IPS DF 4.7 (cell line): Measurements from ENCODE around the gene PTPRN2.
"Not testable (repeated sequence)": the region's sequence is repeated elsewhere in the genome, so short reads cannot be mapped to it uniquely, and the experiment has no call there.

ENCODE experiments used
- DNase-seq: peaks from one replicate; pipeline ENCODE4 v3.0.0-alpha.2; 2013; ENCODE audit warnings: low spot score; ENCODE audit errors: extremely low read depth

Gene PTPRN2

GRCh38 chr7:158517072-158517471 is 70.6 kb downstream of the PTPRN2 start:
- DNase-seq, result no peak

- no peak for DNase-seq
Observed at GRCh38 chr7:158516524-158516923, 71.1 kb downstream of the PTPRN2 start.

DNA sequence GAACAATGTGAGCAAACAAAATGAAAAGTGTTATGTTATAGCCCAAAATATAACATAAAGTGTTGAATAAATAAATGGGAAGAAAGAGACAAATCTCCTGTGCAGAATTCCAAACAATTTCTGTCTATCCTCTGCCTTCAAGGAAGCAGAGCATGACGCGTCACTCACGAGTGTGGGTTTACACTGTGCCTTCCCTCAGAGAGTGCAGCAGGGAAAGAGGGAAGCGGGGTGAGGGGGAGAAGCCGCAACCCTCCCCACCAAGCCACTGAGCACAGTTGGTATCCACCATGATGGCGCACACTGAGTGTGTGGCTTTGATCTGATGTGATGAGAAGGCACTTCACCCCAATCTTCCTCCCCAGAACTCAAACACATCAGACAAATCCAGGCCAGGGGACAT is 74.8 kb downstream of the PTPRN2 start:
- no peak for DNase-seq

DNA sequence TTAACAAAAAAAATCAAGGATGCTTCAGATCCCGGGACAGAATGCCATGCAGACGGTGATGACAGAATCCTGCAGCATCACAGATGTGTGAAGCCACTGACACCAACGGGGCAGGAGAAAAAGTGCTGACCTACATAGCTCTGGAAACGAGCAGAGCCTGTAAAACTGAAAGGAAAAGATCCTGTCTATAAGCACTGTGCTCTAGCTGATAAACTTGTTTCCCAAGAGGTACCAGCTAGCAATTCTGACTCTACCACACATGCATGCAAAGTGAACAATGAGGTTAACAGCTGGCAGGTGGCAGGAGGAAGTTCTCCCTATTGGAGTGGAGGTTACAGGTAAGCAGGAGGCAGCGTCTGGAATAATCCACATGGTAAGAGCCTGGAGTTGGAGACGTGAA is 75.6 kb downstream of the PTPRN2 start:
- no peak for DNase-seq

DNA sequence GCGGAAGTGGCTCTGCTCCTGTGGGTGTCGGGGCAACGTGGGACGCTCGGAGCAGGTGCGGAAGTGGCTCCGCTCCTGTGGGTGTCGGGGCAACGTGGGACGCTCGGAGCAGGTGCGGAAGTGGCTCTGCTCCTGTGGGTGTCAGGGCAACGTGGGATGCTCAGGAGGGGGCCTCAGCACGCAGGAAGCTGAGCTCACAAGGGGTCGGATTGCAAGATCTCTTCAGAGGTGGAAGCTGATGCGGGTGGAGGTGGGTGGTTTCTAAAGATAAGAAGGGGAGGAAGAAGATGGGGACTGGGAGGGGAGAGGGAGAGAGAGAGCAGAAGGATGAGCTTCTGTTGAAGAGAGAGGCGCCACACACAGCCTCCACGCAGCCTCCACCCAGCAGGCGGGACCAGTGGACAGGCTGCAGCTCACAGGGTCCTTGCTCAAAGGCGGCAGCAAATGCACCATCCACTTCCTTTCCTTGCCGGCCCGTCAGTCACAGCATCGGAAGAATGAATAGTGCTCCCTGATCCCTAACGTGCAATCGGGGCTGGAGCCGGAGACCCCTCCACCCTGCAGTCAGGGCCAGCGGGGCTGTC is 78.7 kb downstream of the PTPRN2 start:
- DNase-seq, result no peak

DNA sequence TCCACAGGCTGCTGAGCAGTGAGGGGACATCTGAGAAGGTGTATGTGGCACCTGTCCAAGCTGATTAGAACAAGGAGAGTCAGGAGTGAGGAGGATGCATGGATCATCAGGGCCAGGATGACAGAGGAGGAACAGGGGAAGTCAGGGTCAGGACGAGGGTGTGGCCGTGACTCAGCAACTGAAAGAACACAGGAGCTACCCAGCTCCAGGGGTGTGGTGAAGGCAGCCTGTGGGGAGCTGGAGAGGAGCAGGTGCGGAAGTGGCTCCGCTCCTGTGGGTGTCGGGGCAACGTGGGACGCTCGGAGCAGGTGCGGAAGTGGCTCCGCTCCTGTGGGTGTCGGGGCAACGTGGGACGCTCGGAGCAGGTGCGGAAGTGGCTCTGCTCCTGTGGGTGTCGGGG is 79.3 kb downstream of the PTPRN2 start:
- not testable (repeated sequence) for DNase-seq

- no peak for DNase-seq
Observed at GRCh38 chr7:158507917-158508316, 79.7 kb downstream of the PTPRN2 start.

DNA sequence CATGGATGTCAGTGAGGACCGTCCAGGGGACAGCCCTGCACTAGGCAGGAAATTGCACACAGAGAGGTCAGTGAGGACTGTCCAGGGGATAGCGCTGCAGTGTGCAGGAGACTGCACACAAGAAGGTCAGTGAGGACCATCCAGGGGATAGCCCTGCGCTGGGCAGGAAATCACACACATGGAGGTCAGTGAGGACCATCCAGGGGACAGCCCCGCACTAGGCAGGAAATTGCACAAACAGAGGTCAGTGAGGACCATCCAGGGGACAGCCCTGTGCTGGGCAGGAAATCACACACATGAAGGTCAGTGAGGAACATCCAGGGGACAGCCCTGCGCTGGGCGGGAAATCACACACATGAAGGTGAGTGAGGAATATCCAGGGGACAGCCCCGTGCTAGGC is 80.4 kb downstream of the PTPRN2 start:
- not testable (repeated sequence) for DNase-seq

GRCh38 chr7:158506626-158507025 is 81.0 kb downstream of the PTPRN2 start:
- DNase-seq, result no peak

GRCh38 chr7:158505683-158506082 is 81.9 kb downstream of the PTPRN2 start:
- DNase-seq, result no peak

GRCh38 chr7:158502068-158502750 is 85.4 kb downstream of the PTPRN2 start:
- DNase-seq, result no peak

DNA sequence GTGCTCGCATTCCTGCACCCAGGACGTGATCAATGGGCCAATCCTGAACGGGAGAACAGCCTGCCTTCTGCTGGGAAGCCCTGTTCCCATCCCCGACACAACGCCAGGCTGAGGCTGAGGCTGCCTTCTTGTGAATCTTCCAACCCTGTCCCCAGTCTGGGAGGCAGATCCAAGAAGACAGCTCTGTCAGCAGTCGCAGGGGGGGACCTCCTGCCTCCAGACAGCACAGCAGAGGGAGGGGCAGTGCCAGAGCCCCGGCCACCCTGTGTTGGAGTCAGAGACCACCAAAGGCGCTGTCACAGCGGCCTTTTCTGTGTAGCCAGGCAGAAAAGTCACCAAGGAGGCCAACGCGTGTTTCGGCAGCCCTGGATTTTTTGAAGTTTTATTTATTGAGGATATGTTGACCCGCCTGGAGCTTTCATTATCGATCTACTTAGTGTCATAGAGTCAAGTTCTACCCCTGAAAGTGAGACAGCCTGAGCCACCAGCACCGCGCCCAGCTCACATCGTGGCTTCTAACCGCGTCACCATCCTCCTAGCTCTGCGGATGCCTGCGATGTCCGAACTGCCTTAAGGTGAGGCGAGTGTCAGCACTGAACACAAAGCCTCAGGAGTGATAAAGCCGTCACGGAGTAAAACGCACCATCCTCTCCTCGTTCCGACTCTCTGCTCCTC is 86.1 kb downstream of the PTPRN2 start:
- DNase-seq, result no peak

- DNase-seq, result no peak
Observed at GRCh38 chr7:158500651-158501052, 87.0 kb downstream of the PTPRN2 start.

DNA sequence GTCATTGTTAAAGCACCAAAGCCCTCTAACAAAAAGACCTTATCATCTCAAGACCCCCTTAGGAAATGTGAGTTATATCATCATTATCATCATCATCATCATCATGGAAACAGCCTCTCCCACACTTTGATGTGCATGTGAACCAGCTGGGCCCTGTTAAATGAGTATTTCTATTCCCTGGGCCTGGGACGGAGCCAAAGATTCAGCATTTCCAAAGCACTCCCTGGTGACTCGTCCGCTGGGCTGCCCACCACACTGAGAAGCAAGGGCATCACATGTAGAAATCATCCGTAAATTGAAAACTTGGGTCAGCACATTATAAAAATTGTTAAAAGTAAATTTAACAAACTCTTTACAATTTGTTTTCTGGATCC is 88.6 kb downstream of the PTPRN2 start:
- no peak for DNase-seq

DNA sequence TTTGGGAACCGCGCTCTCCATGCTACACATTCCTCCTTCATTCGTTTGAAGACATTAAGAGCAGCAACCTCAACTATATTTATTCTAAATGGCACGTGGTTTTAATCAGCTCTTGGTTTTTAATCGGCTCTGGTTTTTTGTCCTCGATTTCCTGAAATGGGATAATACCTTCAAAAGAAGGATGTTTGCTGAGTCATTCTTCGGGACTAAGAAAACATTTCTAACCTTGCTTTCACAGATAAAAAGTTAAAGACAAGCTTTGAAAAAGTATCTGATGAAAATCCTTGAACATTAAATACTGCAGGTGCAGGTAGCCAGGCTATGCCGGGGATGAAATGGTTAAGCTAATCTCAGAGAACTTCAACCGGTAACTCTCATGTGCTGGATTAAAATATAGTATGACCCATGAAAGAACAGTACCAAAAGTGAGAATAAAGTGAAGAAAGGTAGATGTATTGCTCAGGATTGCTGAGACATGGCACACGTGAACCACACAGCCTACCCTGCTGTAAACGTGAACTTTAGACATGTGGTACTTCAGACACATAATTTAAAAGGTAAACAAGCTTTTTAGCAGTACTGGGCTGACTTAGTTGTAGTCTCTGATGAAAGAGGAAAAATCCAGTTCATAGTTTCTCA is 89.1 kb downstream of the PTPRN2 start:
- no peak for DNase-seq

DNA sequence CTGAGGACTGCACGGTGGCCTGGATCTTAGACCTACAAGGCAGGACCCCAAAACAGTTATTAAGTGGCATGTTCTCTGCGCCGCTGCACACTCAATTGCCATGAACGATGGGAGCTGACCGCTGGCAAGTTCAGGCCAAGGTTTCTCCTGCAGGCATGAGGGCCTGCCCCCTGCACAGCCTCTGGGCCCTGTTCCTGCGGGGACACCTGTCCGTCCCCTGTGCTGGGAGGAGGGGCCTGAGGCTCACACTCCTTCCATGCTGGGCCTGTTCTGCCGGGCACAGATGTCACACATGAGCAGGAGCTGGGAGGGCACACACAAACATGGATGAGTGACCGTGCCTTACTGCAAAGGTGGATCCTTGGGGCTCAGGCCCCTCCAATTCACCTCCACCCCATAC is 90.0 kb downstream of the PTPRN2 start:
- DNase-seq, result no peak

DNA sequence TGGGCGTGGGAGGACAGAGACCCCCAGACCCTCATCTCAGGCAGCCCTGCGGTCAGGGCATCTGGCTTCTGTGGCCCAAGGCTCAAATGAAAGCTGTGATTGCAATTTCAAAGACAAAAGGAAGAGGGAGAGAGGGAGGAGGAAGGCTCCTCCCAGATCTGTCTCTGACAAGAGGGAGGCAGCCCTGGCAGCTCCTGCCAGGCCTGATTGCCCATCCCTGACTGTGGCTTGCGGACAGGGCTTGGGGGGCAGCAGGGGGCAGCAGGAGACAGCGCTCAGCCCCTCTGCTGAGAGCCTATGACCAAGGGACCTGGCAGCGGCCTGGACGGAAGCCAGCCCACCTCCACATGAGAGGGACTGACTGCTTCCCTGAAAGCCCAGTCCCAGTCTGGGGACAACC is 91.8 kb downstream of the PTPRN2 start:
- DNase-seq, result no peak

- no peak for DNase-seq
Observed at GRCh38 chr7:158495216-158495615, 92.4 kb downstream of the PTPRN2 start.

DNA sequence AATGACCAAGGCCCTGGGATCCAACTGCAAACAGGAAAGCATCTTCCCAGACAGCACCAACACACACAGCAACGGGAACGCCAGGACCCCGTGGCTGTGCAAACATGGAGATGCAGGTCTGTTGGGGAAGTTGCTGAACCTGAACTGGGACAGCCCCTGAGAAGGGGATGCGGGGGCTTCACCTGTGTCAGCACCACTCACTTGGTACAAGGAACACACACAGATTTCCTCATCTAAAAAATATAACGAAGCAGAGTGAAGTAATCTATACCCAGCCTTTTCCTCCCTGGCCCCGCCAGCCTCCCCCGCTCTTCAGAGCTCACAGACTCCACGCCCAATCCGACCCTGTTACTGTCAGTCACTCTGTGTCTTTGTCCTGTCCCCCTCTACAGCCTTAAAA is 93.0 kb downstream of the PTPRN2 start:
- DNase-seq, result no peak

DNA sequence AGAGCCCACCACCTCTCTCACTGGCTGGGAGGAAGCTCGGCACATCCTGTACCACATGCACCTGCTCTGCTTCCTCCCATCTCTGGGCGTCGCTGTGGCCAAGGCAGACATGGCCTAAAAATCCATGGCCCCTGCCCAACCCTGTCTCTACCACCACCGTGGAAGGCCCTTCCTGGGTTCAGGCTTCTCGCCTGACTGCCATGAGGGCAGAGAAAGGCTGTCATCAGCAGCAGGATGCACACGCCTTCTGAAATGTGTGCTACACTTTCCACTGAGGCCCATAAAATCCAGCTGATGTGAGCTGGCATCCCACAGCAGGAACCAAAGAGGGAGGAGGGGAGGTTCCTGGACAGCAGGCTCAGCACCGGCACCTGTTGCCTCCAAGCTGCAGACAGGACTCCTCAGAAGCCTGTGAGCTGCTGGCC is 93.4 kb downstream of the PTPRN2 start:
- DNase-seq, result no peak

GRCh38 chr7:158492367-158492764 is 95.3 kb downstream of the PTPRN2 start:
- no peak for DNase-seq

GRCh38 chr7:158491094-158491493 is 96.5 kb downstream of the PTPRN2 start:
- DNase-seq, result no peak
